HG03139 (cell line): ENCODE measurements around the gene SP140L.
"Not testable (repeated sequence)": the region's sequence is repeated elsewhere in the genome, so short reads cannot be mapped to it uniquely, and the experiment has no call there.

ENCODE experiments used
- ATAC-seq: cut with Tn5 transposase; IDR thresholded peaks from one replicate; pipeline ENCODE4 v1.9.1; 2021; ENCODE audit not compliant: unreplicated experiment

Gene SP140L

GRCh38 chr2:230362030-230362691 is 35.2 kb downstream of the SP140L start:
- ATAC-seq = no peak

DNA sequence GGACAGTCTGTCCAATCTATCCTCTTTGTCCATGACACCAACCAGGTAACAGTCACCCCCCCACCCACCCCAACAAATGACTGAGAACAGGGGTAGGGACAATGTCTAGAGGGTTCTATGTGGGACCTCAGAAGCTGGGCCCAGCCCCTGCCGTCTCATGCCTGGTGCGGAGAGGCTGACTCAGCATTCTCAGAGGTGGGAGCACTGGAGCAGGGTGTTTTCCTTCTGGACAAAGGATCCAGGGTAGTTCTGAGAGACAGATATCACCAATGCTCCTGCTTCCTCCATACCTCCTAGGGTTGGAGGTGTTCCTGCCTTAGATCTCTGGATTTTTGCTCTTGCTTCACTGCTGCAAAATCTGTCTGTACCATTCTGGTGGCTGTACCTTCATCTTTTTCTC is 55.1 kb downstream of the SP140L start:
- no peak for ATAC-seq

DNA sequence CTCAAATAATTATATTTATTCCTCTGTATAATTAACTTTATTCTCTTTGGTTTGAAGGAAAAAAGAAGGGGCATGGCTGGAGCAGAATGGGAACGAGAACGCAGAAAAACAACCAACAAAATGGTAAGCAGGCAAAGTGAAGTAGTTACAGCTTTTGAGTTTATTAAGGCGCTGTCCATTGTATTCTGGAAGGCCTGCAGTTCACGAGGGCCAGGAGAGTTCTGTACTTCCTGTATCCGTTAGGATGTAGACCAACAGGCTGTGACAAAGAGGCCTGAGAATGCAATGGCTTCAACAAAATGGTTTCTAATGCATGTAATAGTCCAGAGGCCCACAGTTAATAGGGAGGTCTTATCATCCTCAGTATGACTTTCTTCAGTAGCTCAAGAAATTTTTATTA is 56.5 kb downstream of the SP140L start:
- no peak for ATAC-seq

DNA sequence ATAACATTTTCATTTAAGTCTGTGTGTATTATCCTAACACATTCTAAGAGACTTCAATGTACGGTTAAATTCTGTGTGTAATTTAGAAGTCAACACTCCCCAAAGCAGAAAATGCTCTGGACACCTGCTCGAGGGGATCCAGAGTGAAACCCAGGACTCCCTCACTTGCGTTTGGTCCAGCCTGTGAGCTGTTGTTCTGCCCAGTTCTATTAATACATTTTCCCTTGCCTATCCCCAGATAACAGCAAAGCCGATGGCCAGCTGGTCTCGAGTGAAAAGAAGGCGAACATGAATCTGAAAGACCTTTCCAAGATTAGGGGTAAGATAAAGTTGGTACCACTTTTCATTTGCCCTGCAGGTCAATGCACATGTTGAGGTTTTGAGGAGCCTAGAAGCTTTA is 58.0 kb downstream of the SP140L start:
- ATAC-seq = no peak

GRCh38 chr2:230394301-230394700 is 67.3 kb downstream of the SP140L start:
- ATAC-seq = no peak

GRCh38 chr2:230398698-230399097 is 71.7 kb downstream of the SP140L start:
- not testable (repeated sequence) for ATAC-seq

- no peak for ATAC-seq
These were observed 73.0 kb downstream of the SP140L start for GRCh38 chr2:230400041-230400440.

GRCh38 chr2:230400454-230400853 is 73.5 kb downstream of the SP140L start:
- ATAC-seq = no peak

DNA sequence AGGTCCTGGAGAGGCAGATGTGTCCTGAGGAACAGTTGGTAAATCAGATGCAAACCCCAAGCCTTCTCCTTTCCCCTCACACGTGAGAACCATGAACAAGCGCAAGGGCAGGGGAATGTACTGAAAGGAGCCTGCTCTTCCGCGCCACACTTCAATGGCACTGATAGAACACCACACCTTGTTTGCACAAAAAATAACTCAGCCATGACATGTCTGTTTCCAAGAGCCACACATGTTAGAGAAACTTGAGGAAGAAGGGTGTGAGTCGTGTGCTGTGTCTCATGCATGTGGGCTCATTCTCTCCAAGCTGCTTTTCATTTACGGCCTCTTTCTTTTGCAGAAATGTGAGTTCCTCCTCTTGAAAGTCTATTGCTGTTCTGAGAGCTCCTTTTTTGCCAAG is 74.0 kb downstream of the SP140L start:
- ATAC-seq = not testable (repeated sequence)

DNA sequence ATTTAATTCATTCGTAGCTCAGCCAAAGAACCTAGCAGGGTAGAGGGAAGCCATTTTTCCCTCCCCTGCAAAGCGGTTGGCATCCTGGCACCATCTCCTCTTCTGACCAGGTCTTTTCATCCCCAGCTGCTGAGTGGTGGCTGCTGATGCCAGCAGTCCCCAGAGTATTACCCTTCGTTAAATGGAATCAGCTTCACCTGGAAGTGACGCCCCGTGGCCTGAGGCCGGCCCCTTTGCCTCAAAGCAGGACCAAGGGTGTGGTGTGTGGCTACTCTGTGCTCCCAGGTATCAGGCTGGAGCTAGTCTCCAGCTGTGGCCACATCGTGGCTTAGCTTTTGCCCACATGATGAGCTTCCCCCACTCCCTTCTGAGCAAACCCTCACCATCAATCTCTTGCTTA is 76.8 kb downstream of the SP140L start:
- no peak for ATAC-seq

DNA sequence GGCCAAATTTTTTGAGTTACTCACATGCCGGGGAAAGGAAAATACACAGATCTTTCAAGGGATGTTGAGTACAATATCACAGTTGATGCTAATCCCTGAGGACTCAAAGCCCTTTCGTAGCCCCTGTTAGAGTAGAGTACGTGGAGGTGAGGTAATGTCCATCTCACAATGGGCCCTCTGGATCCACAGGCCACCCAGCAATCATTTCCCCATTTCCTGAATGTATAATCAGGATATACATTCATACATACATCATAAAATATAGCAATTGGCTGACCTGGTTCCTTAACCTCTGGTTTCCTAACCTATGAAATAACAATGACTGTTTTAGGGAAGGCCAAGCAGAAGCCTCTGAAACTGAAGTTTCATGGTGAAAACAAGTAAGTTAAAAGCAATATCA is 78.8 kb downstream of the SP140L start:
- no peak for ATAC-seq

DNA sequence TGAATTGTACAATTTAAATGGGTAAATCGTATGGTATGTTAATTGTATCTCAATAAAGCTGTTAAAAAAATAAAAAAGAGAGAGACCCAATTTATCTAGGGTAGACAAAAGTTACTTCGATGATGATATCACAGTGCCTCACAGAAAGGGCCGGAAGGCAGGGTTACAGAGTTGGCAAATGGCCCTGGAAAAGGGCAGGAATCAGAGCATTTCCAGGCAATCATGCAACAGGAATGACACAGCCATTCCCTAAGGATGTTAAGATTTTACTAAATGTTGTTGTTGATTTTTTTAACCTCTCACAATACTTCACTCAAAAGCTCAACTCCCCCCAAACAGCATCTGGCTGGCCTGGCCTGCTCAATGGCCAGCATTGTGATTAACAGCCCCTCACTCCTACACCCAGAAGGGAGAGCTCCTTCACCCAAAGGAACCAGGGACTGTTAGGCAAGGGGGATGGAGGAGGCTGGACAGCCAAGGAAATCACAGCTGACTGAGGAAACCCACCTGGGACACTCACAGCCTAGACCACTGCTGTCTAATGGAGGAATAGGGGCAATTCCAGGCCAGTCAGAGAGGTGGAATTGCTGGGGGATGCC is 81.3 kb downstream of the SP140L start:
- no peak for ATAC-seq

DNA sequence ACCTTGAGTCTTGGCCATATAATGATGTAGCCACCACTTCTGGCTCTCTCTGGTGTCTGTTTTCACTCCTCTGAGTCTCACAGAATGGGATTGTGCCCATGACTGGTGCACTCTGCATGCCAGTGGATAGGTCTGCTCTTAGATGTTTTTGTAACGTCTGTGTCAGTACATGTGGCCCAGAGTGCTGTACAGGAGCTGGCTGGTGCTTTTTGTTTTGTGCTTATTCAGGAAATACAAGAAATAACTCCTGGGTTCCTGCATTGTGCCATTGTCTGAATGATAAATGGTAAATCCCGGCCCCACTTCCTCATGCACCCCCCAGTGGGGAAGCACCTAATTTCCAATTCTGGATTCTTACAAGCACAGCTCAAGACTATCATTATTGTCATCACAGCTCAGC is 82.3 kb downstream of the SP140L start:
- not testable (repeated sequence) for ATAC-seq

GRCh38 chr2:230410263-230410662 is 83.3 kb downstream of the SP140L start:
- no peak for ATAC-seq

GRCh38 chr2:230410861-230411569 is 84.0 kb downstream of the SP140L start:
- ATAC-seq = no peak

GRCh38 chr2:230411570-230412370 is 84.8 kb downstream of the SP140L start:
- peak; percentile 46 for ATAC-seq

GRCh38 chr2:230412371-230412711 is 85.3 kb downstream of the SP140L start:
- peak; percentile 2 for ATAC-seq

- ATAC-seq = no peak
These were observed 85.9 kb downstream of the SP140L start for GRCh38 chr2:230412846-230413245.

DNA sequence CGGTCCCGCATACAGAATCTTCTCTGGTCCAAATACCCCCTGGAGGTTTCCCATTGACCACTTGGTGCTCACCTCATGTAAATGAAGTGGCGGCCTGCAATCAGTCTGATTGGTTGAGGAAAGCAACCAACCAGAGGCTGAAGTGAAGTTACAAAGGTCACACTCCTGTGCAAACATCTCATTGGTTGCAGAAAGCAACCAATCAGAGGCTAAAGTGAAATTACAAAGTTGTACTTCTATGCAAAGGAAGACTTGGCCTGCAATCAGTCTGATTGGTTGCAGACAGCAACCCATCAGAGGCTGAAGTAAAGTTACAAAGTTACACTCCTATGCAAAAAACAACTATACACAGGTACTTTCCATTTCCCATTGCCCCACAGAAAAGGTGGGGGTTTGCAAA is 86.5 kb downstream of the SP140L start:
- no peak for ATAC-seq

DNA sequence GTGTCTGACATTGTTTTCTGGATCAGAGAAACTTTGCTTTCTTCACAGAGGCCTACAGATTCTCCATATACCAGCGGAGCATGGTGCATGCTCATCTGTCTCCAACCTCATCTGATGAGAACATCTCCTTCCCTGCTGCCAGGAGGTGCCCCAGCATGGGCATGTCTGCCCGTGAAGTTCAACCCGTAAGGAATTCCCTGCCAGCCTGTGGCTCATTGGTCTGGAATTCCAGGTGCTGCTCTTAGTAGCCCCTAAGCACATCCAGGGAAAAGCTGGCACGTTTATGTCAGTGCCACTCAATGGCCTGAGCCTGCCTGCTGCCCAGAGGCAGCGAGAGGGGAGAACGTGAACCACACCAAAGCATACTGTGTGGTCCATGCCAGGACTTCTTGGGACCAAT is 87.3 kb downstream of the SP140L start:
- ATAC-seq = no peak

- ATAC-seq = peak; percentile 72
These were observed 89.2 kb downstream of the SP140L start, which contains the start of gene SP100 for GRCh38 chr2:230416061-230416721. SP100 (plus strand) TSS chr2:230416201; CDS start chr2:230416297, 96 bp downstream.
